Nephron (organoid): Measurements from ENCODE around the gene ENTPD2.

Experiments
- H3K27ac Mint-ChIP-seq, 3 experiments: 2 replicates each; pipeline ENCODE4 v1.8.0; 2020; ENCODE audit warnings: mixed read lengths in 3 of 3, mild to moderate bottlenecking in 2 of 3, moderate library complexity in 1 of 3
- H3K27me3 Mint-ChIP-seq: 2 replicates; pipeline ENCODE4 v1.8.0; 2021; ENCODE audit warnings: low read depth, mild to moderate bottlenecking, moderate library complexity, mixed read lengths
- H3K36me3 Mint-ChIP-seq: 2 replicates; pipeline ENCODE4 v1.8.0; 2020; ENCODE audit warnings: low read depth, mixed read lengths
- H3K4me1 Mint-ChIP-seq: 2 replicates; pipeline ENCODE4 v1.8.0; 2020; ENCODE audit warnings: mixed read lengths
- H3K4me3 Mint-ChIP-seq, 3 experiments: 2 replicates each; pipeline ENCODE4 v1.8.0; 2020; ENCODE audit warnings: mild to moderate bottlenecking in 3 of 3, mixed read lengths in 3 of 3, moderate library complexity in 2 of 3
- H3K9me3 Mint-ChIP-seq: 2 replicates; pipeline ENCODE4 v1.8.0; 2020; ENCODE audit warnings: mixed read lengths
- TF ChIP-seq, protein P1 (sequence below), 3 experiments: fragments of 200-600 bp; sonication (generic); IDR thresholded peaks; one replicate each; pipeline ENCODE4 v1.5.0; 2021; ENCODE audit warnings: antibody characterized with exemption in 3 of 3; ENCODE audit not compliant: unreplicated experiment in 3 of 3

The ENTPD2 gene

DNA sequence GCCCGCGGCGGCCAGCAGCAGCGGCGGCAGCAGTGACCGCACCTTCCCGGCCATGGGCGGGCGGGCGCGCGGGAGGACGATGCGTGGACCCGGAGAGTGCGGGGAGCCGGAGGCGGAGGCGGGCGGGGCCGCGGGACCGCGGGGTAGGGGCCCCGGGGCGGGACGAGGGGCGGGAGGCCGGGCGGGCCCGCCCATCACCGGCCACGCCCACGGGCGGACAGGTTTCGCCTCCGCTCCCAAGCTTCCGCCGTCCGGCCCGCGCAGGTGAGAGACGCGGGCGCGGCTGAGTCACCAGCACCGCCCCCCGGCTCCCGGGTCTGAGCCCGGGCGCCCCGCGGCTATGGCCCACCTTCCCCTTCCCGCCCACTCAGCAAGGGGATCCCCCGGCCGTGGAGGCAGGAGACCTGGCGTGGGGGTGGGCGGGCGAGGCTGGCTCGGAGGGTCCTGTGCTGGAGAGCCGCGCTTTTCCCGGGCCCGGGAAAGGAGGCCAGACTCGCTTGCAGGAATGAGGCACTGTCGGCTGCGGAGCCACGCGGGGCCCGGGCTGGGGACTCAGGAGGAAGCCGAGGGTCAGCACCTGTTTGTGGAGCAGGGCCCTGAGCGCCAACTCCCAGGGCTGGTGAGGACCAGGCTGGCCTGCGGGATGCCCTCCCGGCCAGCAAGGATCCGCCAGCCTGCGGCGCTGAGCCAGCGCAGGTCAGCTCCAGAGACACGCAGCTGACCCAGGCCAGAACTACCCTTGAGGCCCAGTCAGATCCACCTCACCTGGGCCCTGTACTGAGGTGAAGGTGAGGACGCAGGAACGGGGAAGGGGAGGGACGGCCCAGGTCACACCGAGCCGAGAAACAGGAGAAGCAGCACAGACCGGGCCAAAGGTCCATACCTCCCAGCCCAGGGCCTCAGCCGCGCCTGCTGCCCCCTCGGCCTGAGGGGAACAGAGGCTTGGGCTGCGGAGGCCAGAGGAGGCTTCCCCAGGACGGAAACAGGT lies at the start of gene ENTPD2:
TSS of gene ENTPD2 (minus strand) at position 118 of the 988 bp plus-strand sequence. CDS start at position 54, 64 bp downstream.
- H3K4me3 Mint-ChIP-seq: peak within 1 kb of the TSS; percentile 37 to 61 (median 60)
- peaks cover 75% of the 10 kb centered on the region for H3K27me3 Mint-ChIP-seq
- H3K27ac Mint-ChIP-seq: peak within 1 kb of the TSS in 2 of 3 experiments; percentile 55 to 79
- TF ChIP-seq, protein P1, sequence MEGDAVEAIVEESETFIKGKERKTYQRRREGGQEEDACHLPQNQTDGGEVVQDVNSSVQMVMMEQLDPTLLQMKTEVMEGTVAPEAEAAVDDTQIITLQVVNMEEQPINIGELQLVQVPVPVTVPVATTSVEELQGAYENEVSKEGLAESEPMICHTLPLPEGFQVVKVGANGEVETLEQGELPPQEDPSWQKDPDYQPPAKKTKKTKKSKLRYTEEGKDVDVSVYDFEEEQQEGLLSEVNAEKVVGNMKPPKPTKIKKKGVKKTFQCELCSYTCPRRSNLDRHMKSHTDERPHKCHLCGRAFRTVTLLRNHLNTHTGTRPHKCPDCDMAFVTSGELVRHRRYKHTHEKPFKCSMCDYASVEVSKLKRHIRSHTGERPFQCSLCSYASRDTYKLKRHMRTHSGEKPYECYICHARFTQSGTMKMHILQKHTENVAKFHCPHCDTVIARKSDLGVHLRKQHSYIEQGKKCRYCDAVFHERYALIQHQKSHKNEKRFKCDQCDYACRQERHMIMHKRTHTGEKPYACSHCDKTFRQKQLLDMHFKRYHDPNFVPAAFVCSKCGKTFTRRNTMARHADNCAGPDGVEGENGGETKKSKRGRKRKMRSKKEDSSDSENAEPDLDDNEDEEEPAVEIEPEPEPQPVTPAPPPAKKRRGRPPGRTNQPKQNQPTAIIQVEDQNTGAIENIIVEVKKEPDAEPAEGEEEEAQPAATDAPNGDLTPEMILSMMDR (IDR thresholded peaks at IDR 0.05; ENCODE audit: unreplicated experiment in 3 of 3): no peak
- no peaks in the 10 kb centered on the region for H3K9me3 Mint-ChIP-seq
- H3K36me3 Mint-ChIP-seq: no peaks in the 10 kb centered on the region
- H3K4me1 Mint-ChIP-seq: peaks cover 25% of the 10 kb centered on the region

DNA sequence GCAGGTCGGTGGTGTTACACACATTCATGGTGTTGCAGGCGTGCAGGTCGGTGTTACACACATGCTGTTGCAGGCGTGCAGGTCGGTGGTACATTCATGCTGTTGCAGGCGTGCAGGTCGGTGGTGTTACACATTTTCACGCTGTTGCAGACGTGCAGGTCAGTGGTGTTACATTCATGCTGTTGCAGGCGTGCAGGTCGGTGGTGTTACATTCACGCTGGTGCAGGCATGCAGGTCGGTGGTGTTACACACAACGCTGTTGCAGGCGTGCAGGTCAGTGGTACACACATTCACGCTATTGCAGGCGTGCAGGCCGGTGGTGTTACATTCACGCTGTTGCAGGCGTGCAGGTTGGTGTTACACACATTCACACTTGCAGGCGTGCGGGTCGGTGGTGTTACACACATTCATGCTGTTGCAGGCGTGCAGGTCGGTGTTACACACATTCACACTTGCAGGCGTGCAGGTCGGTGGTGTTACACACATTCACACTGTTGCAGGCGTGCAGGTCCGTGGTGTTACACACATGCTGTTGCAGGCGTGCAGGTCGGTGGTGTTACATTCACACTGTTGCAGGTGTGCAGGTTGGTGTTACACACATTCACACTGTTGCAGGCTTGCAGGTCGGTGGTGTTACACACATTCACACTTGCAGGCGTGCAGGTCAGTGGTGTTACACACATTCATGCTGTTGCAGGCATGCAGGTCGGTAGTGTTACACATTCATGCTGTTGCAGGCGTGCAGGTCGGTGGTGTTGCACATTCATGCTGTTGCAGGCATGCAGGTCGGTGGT lies 49.5 kb upstream of the ENTPD2 start:
- H3K27me3 Mint-ChIP-seq: no peaks in the 10 kb centered on the region
- TF ChIP-seq, protein P1 (IDR thresholded peaks at IDR 0.05; ENCODE audit: unreplicated experiment in 3 of 3): no peak
- no peaks in the 10 kb centered on the region for H3K9me3 Mint-ChIP-seq
- H3K27ac Mint-ChIP-seq: no peak overlapping the region
- no peak overlapping the region for H3K4me3 Mint-ChIP-seq
- no peaks in the 10 kb centered on the region for H3K4me1 Mint-ChIP-seq
- H3K36me3 Mint-ChIP-seq: peaks cover 10% of the 10 kb centered on the region

DNA sequence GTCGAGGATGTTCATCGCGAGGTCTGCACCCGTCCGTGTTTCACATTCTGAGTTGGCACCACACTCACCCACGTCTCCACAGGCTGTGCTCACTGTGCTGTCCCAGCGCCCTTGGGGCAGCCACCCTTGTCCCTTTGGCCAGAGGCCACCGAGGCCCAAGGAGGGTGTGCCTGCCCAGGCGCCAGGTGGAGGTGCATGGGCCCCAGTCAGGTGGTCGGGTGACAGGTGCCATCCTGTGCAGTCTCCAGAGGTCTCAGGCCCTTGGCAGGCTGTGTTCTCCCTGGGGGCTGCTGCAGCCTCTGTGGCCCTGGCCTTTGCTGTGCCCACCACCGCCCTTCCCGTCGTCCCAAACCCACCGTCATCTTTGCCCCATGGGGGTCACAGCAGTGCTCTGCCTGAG lies 45.4 kb upstream of the ENTPD2 start:
- Mint-ChIP-seq H3K36me3 (peaks cover 13% of the 10 kb centered on the region), H3K4me3 (no peak overlapping the region), H3K27me3 (no peaks in the 10 kb centered on the region), H3K4me1 (no peaks in the 10 kb centered on the region), H3K9me3 (no peaks in the 10 kb centered on the region), H3K27ac (no peak overlapping the region)
- TF ChIP-seq, protein P1 (IDR thresholded peaks at IDR 0.05; ENCODE audit: unreplicated experiment in 3 of 3): no peak

DNA sequence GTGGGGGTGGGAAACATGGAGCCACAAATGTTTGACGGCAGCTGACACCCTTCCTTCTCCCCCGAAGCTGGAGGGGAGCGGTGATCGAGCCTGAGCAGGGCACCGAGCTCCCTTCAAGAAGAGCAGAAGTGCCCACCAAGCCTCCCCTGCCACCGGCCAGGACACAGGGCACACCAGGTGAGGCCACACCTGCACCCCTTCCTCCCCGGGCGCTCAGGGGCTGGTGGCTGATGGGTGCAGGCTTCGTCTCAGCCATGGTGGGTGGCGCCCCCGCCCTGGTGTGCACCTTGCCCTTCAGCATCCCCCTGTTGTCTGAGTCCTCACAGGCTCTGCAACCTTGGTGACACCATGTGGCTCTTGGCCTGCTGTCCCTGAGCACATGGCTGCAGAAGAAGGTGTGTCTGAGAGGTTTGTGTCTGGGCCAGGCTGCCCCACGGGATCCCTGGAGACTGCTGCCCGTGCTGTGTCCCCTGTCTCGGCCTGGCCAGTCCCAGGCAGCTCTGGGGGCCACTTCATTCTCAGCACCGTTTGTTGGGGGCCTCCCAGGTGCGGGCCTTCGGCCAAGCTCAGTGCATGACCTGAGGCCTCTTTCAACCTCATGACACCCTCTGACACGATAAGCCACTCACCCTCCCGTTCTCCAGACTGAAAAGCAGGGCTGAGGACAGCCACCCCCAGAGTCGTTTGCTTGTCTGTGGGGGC lies 44.1 kb upstream of the ENTPD2 start:
- Mint-ChIP-seq H3K27ac (no peak overlapping the region), H3K27me3 (no peaks in the 10 kb centered on the region), H3K9me3 (no peaks in the 10 kb centered on the region), H3K4me3 (no peak overlapping the region), H3K36me3 (peaks cover 17% of the 10 kb centered on the region), H3K4me1 (no peaks in the 10 kb centered on the region)
- TF ChIP-seq, protein P1 (IDR thresholded peaks at IDR 0.05; ENCODE audit: unreplicated experiment in 3 of 3): no peak

DNA sequence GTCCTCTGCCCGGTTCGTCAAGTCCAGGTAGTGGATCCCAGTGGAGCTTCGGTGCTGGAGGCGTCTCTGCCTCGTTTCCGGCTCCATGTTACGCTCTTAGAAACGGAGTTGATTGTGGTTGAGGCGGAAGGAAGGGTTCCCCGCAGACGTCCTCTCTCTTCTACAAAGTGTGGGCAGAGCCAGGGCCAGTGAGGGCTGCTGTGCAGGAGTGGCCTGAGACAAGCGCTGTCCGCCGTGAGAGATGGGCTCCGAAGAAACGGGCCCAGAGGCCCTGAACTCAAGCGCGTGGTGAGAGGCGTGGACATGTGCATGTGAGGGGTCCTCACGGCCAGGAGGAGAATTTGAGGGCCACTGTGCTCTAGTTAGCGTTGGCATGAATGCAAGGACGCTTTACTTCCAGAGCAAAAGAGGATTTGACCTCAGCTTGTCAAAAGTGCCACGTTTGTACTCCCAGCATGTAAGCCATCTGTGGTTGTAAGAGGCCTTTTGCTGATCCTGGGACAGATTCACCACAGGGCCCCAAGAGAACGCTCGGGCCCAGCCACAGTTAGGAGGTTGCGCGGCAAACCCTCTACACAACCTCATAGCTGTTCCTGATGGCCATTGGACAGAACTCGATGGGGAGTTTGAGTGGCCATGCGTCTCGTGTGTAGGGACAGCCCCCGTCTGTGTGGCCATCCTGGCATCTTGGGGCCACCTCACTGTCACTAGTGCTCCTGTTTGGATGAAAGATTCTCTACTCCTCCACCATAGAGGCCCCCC lies 43.1 kb upstream of the ENTPD2 start:
- Mint-ChIP-seq H3K4me1 (no peaks in the 10 kb centered on the region), H3K9me3 (no peaks in the 10 kb centered on the region), H3K36me3 (peaks cover 24% of the 10 kb centered on the region), H3K27me3 (no peaks in the 10 kb centered on the region), H3K27ac (no peak overlapping the region), H3K4me3 (no peak overlapping the region)
- TF ChIP-seq, protein P1 (IDR thresholded peaks at IDR 0.05; ENCODE audit: unreplicated experiment in 3 of 3): no peak
